Lung (tissue), 12 donors: ENCODE measurements around the gene ZSWIM5. TPM values are rescaled to one million over a fixed set of nuclear protein-coding genes. Genes with fewer than 3 reads are reported as not detected.
A peak's percentile ranks its signal among the peaks of the same experiment; 100 is the strongest.

Experiments used
- ATAC-seq: fragments of 200-7000 bp; cut with Tn5 transposase; one replicate; pipeline ENCODE4 v1.9.1; 2020; ENCODE audit warnings: moderate number of reproducible peaks; ENCODE audit not compliant: insufficient read depth, low FRiP score
- DNase-seq, 3 donors: peaks; one replicate each; pipeline ENCODE4 v3.0.0-alpha.2; 2013 to 2017
- H3K27ac ChIP-seq, 2 donors: one replicate each; pipeline ENCODE4 v1.5.1; 2013; ENCODE audit warnings: mild to moderate bottlenecking in 2 of 2, moderate library complexity in 2 of 2, control low read depth in 1 of 2, inconsistent platforms in 1 of 2, low read depth in 1 of 2, low read length in 1 of 2
- H3K27me3 ChIP-seq, 3 donors: one replicate each; pipeline ENCODE4 v1.5.1; 2013; ENCODE audit warnings: low read length in 2 of 3; ENCODE audit not compliant: control insufficient read depth in 3 of 3, insufficient read depth in 3 of 3
- H3K36me3 ChIP-seq, 4 donors: one replicate each; pipeline ENCODE4 v1.5.1; 2013; ENCODE audit warnings: low read length in 4 of 4, mild to moderate bottlenecking in 1 of 4, moderate library complexity in 1 of 4; ENCODE audit not compliant: control insufficient read depth in 4 of 4, insufficient read depth in 4 of 4
- H3K4me1 ChIP-seq, 5 donors: one replicate each; pipeline ENCODE4 v1.5.1; 2013; ENCODE audit warnings: low read length in 5 of 5, mild to moderate bottlenecking in 2 of 5, moderate library complexity in 1 of 5; ENCODE audit not compliant: control insufficient read depth in 5 of 5, insufficient read depth in 5 of 5
- H3K4me3 ChIP-seq: one replicate; pipeline ENCODE4 v1.5.1; 2013; ENCODE audit warnings: mild to moderate bottlenecking, control low read depth, moderate library complexity
- H3K9ac ChIP-seq, 2 donors: one replicate each; pipeline ENCODE4 v1.5.1; 2013; ENCODE audit warnings: low read length in 2 of 2, control low read depth in 1 of 2; ENCODE audit not compliant: insufficient read depth in 1 of 2
- H3K9me3 ChIP-seq, 4 donors: one replicate each; pipeline ENCODE4 v1.5.1; 2013; ENCODE audit warnings: low read length in 3 of 4, mild to moderate bottlenecking in 1 of 4, moderate library complexity in 1 of 4; ENCODE audit not compliant: control insufficient read depth in 4 of 4, insufficient read depth in 3 of 4
- CTCF ChIP-seq: IDR thresholded peaks from 2 replicates; pipeline ENCODE4 v1.5.1; 2012; ENCODE audit warnings: mild to moderate bottlenecking; ENCODE audit errors: control extremely low read depth, extremely low read depth
- WGBS, 2 donors: extraction: QIAGEN DNeasy Blood & Tissue Kit; methylation state at CpG; one replicate each; pipeline ENCODE4 v1.1.7; 2013; 5-methylcytosine and 5-hydroxymethylcytosine counted together
- polyA plus RNA-seq, 2 donors: library from polyadenylated mRNA; stranded (reverse); fragments of 200-250 nt; gene quantifications; one replicate each; pipeline ENCODE4 v1.2.1, GENCODE V29; 2013
- total RNA-seq, 2 donors: library from RNA; depleted of rRNA in 1 of 2; stranded (reverse); fragments of >200 nt in 1 of 2; gene quantifications; one replicate each; pipeline ENCODE4 v1.2.1, GENCODE V29; 2014 to 2021
- donor health status: control.
- donor health status: control.
- donor health status: Bipolar disorder and iron deficiency.
- donor health status: healthy.
- donor health status: DM: yes; HTN: yes; CAD: no.

ZSWIM5 gene
- total and polyA plus RNA-seq, 4 donors, result 0.96 to 3.8 (median 2.1) TPM

- no peak for TF ChIP-seq CTCF
These were observed 29.0 kb downstream of the ZSWIM5 start for GRCh38 chr1:45177452-45177851.

GRCh38 chr1:45172764-45173163 is 33.6 kb downstream of the ZSWIM5 start:
- H3K36me3 ChIP-seq, result no peaks in the 10 kb centered on the region
- no peaks in the 10 kb centered on the region for H3K4me1 ChIP-seq
- no peaks in the 10 kb centered on the region for H3K9me3 ChIP-seq
- WGBS, 2 donors, result 83 to 93% methylated on average over 3 of the region's 3 CpGs
- no peak for ATAC-seq
- no peak overlapping the region for H3K27ac ChIP-seq
- H3K9ac ChIP-seq, result no peak overlapping the region
- no peak for DNase-seq
- no peak for TF ChIP-seq CTCF
- H3K4me3 ChIP-seq, result no peak overlapping the region
- no peaks in the 10 kb centered on the region for H3K27me3 ChIP-seq

More at GRCh38 chr1:45177452-45177851, 29.0 kb downstream of the ZSWIM5 start:
- no peaks in the 10 kb centered on the region for H3K36me3 ChIP-seq
- no peaks in the 10 kb centered on the region for H3K4me1 ChIP-seq
- WGBS, 2 donors, result 73 to 84% methylated on average over 1 of the region's 1 CpG
- H3K9ac ChIP-seq, result no peak overlapping the region
- no peaks in the 10 kb centered on the region for H3K27me3 ChIP-seq
- DNase-seq (no peak), ATAC-seq (no peak)
- peaks cover 0 to 7% (median 1%) of the 10 kb centered on the region in 4 donors for H3K9me3 ChIP-seq
- H3K4me3 ChIP-seq, result no peak overlapping the region
- H3K27ac ChIP-seq, result no peak overlapping the region

- H3K4me3 ChIP-seq, result no peak overlapping the region
- H3K27me3 ChIP-seq, result no peaks in the 10 kb centered on the region
- H3K9me3 ChIP-seq, result no peaks in the 10 kb centered on the region
- no peak for ATAC-seq
- DNase-seq, result peak in 2 of 3 donors; percentile 1 to 38
- no peaks in the 10 kb centered on the region for H3K36me3 ChIP-seq
- no peak overlapping the region for H3K9ac ChIP-seq
- H3K4me1 ChIP-seq, result no peaks in the 10 kb centered on the region
- no peak for TF ChIP-seq CTCF
- 59 to 77% methylated on average over 7 of the region's 7 CpGs for WGBS, 2 donors
- no peak overlapping the region for H3K27ac ChIP-seq
These were observed 34.4 kb downstream of the ZSWIM5 start for GRCh38 chr1:45172005-45172404.

GRCh38 chr1:45171575-45171974 is 34.8 kb downstream of the ZSWIM5 start:
- no peaks in the 10 kb centered on the region for H3K36me3 ChIP-seq
- ATAC-seq (no peak), DNase-seq (no peak)
- H3K4me1 ChIP-seq, result no peaks in the 10 kb centered on the region
- no peak overlapping the region for H3K27ac ChIP-seq
- H3K4me3 ChIP-seq, result no peak overlapping the region
- H3K27me3 ChIP-seq, result no peaks in the 10 kb centered on the region
- no peak for TF ChIP-seq CTCF
- no peak overlapping the region for H3K9ac ChIP-seq
- no peaks in the 10 kb centered on the region for H3K9me3 ChIP-seq
- 83 to 98% methylated on average over 1 of the region's 1 CpG for WGBS, 2 donors
